AG04449 (cell line): ENCODE measurements around the gene GAGE12G.

Experiments
- CTCF ChIA-PET: fragments of 350-600 bp; formaldehyde crosslinking; extraction: SDS; loops from one replicate; lab custom pipeline; 2021; ENCODE audit warnings: antibody characterized with exemption; lab: Yijun Ruan, JAX
- POLR2A ChIA-PET: fragments of 400-600, 350-600 bp; formaldehyde crosslinking; extraction: SDS; loops from one replicate; lab custom pipeline; 2020; ENCODE audit warnings: antibody characterized with exemption, inconsistent platforms; lab: Yijun Ruan, JAX
- DNase-seq: peaks from one replicate; pipeline ENCODE4 v3.0.0-alpha.2; 2010; ENCODE audit warnings: low read depth, low spot score
- H3K4me3 ChIP-seq: 2 replicates; pipeline ENCODE4 v1.5.1; 2011; ENCODE audit warnings: low read depth, mild to moderate bottlenecking, control low read depth, low read length
- CTCF ChIP-seq: IDR thresholded peaks from one replicate; pipeline ENCODE4 v1.5.1; 2011; ENCODE audit warnings: mild to moderate bottlenecking, moderate library complexity, low read length, control low read depth, inconsistent platforms; ENCODE audit not compliant: insufficient read depth; ENCODE audit errors: missing control alignments

Gene GAGE12G

GRCh38 chrX:49610718-49611310, 40.6 kb downstream of the GAGE12G start:
- no peak for TF ChIP-seq CTCF
- CTCF ChIA-PET = no interaction called here
- no peak overlapping the region for H3K4me3 ChIP-seq
- POLR2A ChIA-PET = no interaction called here
- DNase-seq = no peak

DNA sequence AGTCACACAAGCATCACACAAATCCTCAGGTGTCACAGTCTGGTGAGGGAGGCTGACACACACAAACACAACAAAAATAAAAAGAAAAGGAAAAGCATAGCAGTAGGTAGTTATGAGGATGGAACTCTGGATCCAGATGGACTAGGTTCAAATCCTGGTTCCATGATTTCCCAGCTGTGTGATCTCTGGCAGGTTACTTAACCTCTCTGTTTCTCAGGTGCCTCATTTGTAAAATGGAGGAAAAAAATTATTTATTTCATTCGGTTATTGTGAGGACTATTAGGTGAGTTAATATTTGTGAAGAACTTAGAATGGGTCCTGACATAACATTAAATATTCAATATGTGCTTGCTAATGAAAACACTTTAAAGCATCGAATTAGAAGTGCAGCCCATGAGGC, 48.4 kb downstream of the GAGE12G start:
- POLR2A ChIA-PET = no interaction called here
- CTCF ChIA-PET = no interaction called here
- H3K4me3 ChIP-seq = no peak overlapping the region
- no peak for DNase-seq
- no peak for TF ChIP-seq CTCF
